GM21786 (cell line): Measurements from ENCODE around the gene MPPED2.

Source experiments
- ATAC-seq: cut with Tn5 transposase; IDR thresholded peaks from one replicate; pipeline ENCODE4 v1.9.1; 2021; ENCODE audit not compliant: unreplicated experiment

MPPED2 gene

GRCh38 chr11:30535818-30536217 is 50.3 kb downstream of the MPPED2 start:
- no peak for ATAC-seq

DNA sequence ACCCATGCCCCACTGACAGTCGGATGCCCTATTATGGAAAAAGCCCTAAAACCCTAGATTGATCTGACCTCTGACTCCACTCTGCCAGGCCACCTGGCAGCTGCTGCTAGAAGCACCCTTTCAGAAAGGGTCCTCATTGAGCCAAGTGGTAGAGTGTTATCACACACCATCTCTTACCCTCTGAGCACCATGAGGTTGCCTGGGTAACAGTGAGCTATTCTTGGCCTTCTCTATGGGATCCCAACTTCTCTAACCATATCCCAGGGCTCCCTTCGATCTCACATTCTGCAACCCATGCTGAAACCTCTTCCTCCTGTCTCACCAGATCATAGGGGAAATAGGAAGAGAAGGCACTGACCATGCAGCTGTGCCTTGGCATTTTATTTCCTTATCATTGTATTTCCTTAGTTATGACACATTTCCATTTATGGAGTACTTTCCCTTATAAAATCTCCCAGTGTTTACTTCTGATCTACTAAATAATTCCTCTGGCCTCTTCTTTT is 52.7 kb downstream of the MPPED2 start:
- no peak for ATAC-seq

- no peak for ATAC-seq
These were observed 58.6 kb downstream of the MPPED2 start for GRCh38 chr11:30527566-30527965.

- ATAC-seq = no peak
These were observed 59.6 kb downstream of the MPPED2 start for GRCh38 chr11:30526558-30526957.

DNA sequence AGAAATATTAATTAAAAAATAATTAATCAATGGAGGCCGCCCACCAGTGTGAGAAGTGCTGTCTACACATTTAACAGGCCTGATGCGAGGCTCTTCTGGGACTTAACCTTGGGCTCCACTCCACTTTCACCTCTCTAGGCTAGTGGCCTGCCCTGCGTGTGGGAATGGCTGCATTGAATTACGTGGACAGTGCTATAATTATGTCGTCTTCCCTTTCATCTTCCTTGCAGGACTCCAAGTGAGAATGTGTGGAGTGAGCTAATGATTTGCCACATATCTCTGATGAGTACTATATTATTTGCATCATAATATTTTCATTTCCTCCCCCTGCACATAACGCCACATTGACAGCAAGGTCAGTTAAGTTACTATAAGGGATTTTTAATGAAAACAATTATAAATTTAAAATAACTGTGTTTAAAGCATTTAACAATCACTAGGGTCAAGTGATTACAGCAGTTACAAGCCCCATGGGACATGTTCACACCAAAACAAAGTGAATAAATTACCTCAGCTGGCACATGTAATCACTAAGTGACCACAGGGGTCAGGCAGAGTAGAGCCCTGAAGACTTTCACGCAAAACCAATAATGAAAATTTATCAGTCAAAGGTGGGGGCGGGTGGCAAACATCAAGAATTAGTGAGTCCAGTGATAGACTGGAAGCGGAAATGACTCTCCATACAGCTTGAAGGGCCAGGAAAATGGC is 63.5 kb downstream of the MPPED2 start:
- no peak for ATAC-seq

- ATAC-seq = no peak
These were observed 64.7 kb downstream of the MPPED2 start for GRCh38 chr11:30521297-30522071.

- ATAC-seq = no peak
These were observed 73.1 kb downstream of the MPPED2 start for GRCh38 chr11:30513087-30513486.

GRCh38 chr11:30511408-30511807 is 74.7 kb downstream of the MPPED2 start:
- no peak for ATAC-seq

DNA sequence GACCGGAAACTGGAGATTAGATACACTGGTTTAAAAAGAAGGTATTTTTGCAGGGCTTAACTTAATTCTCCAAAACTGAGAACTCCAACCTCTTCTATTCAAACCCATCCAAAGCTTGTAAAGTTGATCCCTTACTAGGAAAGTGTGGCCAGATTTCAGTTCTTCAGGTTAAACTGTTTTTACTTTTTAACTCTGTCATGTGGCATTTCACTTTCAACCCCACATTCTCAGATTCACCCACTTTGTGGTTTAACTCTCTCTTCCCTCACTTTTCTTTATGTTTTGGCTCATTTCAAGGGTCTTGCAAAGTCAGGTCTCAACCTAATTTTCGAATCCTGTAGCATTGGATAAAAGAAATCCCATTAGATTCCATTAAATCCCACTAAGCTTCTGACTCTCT is 75.4 kb downstream of the MPPED2 start:
- no peak for ATAC-seq

DNA sequence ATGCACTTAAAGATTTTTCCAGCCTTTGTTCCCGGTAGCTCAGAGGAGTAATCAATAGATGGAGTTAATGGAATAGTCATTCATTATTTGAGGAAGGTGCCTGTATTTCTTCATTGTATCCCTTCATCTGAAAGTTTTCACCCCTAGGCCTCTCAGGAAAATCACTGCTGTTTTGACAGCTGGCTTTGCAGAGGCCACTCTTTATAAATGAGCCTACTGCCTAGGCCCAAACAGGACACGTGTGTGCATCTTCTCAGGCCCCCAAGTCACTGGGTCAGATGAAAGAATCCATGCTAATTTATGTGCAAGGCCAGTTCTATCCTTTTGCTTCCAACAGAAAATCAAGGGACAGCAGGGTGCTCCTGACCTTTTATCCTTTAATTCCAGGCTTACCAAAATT is 76.8 kb downstream of the MPPED2 start:
- no peak for ATAC-seq

- ATAC-seq = no peak
These were observed 77.6 kb downstream of the MPPED2 start for GRCh38 chr11:30508594-30508993.

DNA sequence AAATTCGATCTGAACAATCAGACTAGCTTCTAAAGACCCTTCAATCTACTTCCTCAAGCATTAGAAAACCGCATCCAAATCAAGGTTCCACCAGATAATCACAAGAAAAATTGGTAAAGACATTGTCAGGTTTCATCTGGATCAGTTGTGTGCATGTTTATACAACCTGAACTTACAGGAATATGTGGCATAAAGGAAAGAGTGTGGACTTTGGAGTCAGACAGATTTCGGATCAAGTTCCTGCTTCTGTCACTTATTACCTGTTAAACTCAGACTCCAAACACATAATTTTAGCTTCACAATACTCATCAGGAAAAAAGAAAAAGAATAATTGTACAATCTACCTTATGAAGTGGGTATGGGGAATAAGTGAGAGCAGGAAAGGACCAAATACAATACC is 80.5 kb downstream of the MPPED2 start:
- no peak for ATAC-seq

- ATAC-seq = no peak
These were observed 81.7 kb downstream of the MPPED2 start for GRCh38 chr11:30504468-30504867.

DNA sequence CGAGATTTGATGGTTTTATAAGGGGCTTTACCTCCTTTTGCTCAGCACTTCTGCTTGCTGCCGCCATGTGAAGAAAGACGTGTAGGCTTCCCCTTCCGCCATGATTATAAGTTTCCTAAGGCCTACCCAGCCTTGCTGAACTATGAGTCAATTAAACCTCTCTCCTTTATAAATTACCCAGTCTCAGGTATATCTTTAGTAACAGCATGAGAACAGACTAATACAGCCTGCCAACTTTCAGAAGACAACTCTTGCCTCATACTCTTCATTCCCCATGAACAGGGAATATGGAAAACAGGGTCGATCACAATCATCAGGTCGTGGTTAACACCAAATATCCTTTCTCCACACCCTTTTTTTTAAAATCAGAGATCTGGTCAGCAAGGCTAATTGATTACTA is 83.0 kb downstream of the MPPED2 start:
- no peak for ATAC-seq

DNA sequence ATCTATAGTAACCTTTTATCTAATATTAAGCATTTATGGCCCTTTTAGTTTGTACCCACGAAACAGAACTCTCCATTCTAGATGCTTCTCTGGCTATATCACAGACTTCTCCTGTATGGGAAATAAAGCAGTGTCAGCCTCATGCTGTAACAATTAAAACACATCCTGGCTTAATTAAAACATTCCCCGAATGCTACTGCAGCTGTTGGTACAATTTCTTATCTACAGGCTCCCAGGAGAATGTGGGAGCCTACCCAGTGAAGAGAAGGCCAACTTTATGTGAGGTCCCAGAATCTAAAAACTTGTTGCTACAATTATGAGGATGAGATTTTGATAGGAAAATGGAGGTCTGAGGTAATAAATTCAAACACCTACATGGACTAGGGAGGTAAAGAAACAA is 83.8 kb downstream of the MPPED2 start:
- no peak for ATAC-seq

GRCh38 chr11:30501744-30502143 is 84.4 kb downstream of the MPPED2 start:
- ATAC-seq = no peak

DNA sequence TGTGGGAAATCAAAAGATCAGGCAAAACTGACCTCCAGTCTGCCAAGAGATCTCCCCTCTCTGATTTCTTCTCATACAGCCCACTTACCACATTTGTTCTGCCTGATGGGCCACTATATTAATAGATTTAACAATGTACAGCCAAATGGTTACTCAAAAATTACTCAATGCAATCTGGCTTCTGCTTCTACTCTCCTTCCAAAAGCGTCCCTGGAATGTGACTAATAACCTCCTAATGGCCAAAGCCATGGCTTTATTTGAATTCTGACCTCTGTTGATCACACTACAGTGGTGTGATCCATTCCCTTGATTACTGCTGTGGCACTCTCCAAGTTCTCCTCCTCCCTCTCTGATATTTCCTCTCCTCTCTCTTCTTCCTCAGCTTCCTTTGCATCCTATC is 86.2 kb downstream of the MPPED2 start:
- ATAC-seq = no peak

DNA sequence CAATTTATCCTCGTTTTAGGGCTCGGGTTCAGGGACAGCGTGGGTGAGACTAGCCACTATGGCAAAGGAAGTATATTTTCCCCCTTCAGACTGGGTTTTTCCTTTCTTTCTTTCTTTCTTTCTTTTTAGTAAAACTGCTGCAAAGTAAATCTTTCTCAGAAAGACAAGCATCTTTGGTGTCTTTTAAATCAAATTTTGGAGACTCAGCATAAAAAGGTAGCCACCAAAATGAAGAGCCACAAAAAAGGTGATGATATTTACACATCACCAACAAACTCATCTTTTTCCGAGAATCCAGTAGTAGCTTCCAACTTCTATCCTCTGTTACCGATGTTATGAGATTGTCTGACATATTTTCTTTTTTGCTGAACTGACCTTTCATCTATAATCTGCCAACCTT is 88.6 kb downstream of the MPPED2 start:
- no peak for ATAC-seq

GRCh38 chr11:30496935-30497334 is 89.2 kb downstream of the MPPED2 start:
- no peak for ATAC-seq

- no peak for ATAC-seq
These were observed 90.7 kb downstream of the MPPED2 start for GRCh38 chr11:30495437-30495836.

DNA sequence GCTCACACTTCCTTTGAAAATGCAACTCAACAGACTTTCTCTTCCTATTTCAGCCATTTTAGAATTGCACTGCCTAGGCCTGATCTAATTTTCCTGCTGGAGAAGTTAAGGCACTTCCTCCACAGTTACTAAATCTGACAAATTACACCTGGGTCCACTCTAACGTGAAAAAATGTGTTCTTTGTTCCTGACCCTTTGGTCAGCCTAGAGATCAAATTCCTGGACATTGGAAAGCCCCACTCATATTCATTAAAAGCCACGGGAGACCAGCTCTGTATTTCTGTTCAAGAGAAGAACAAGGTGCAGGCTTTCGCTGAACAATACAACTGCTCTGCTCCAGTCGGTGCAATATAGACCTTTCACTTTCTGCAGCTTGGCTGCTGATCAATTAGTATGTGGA is 96.6 kb downstream of the MPPED2 start:
- ATAC-seq = no peak

GRCh38 chr11:30489076-30489475 is 97.1 kb downstream of the MPPED2 start:
- ATAC-seq = no peak
